IPS-11a (cell line): Measurements from ENCODE around the gene F2RL2.

Experiments used
- H3K4me3 ChIP-seq: one replicate; pipeline ENCODE4 v1.5.1; 2013; ENCODE audit warnings: low read depth, low read length, control low read depth

F2RL2 gene

GRCh38 chr5:76590027-76590426 lies 33.2 kb downstream of the F2RL2 start:
- no peak overlapping the region for H3K4me3 ChIP-seq

- H3K4me3 ChIP-seq: no peak overlapping the region
Observed at GRCh38 chr5:76586531-76586930, 36.7 kb downstream of the F2RL2 start.

GRCh38 chr5:76585783-76586217 lies 37.4 kb downstream of the F2RL2 start:
- H3K4me3 ChIP-seq: no peak overlapping the region

GRCh38 chr5:76583163-76584047 lies 39.8 kb downstream of the F2RL2 start:
- H3K4me3 ChIP-seq: no peak overlapping the region

- H3K4me3 ChIP-seq: no peak overlapping the region
Observed at GRCh38 chr5:76582230-76583162, 40.7 kb downstream of the F2RL2 start.

- no peak overlapping the region for H3K4me3 ChIP-seq
Observed at GRCh38 chr5:76580981-76581380, 42.2 kb downstream of the F2RL2 start.

GRCh38 chr5:76579166-76579937 lies 43.9 kb downstream of the F2RL2 start:
- H3K4me3 ChIP-seq: no peak overlapping the region

GRCh38 chr5:76576996-76577395 lies 46.2 kb downstream of the F2RL2 start:
- no peak overlapping the region for H3K4me3 ChIP-seq

- no peak overlapping the region for H3K4me3 ChIP-seq
Observed at GRCh38 chr5:76576450-76576849, 46.8 kb downstream of the F2RL2 start.

- no peak overlapping the region for H3K4me3 ChIP-seq
Observed at GRCh38 chr5:76571559-76571958, 51.6 kb downstream of the F2RL2 start.

GRCh38 chr5:76570153-76570552 lies 53.0 kb downstream of the F2RL2 start:
- no peak overlapping the region for H3K4me3 ChIP-seq
